ENCODE data around the gene NUP98.
"Not testable (repeated sequence)": the region's sequence is repeated elsewhere in the genome, so short reads cannot be mapped to it uniquely, and the experiment has no call there.

NUP98 gene

DNA sequence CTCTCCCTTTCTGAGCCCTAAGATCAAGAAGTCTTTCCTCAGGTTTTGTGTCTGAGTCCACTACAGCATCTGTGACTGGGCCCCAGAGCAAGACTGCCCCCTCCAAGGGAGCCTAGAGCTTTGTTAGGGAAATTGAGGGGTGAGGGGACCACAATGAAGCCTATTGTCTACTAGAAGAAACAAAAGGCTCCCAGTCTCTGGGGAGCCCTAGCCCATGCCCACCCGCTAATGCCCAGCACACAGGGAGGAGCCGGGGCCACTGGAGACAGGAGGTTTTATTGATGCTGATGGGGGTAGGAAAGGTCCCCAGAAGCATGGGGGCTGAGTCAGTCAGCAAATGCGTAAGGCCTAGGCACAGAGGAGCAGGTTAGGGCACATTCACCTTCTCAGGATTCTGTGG, 29.4 kb upstream of the NUP98 start:
- no peak for DNase-seq (ENCODE audit: low read depth)

DNA sequence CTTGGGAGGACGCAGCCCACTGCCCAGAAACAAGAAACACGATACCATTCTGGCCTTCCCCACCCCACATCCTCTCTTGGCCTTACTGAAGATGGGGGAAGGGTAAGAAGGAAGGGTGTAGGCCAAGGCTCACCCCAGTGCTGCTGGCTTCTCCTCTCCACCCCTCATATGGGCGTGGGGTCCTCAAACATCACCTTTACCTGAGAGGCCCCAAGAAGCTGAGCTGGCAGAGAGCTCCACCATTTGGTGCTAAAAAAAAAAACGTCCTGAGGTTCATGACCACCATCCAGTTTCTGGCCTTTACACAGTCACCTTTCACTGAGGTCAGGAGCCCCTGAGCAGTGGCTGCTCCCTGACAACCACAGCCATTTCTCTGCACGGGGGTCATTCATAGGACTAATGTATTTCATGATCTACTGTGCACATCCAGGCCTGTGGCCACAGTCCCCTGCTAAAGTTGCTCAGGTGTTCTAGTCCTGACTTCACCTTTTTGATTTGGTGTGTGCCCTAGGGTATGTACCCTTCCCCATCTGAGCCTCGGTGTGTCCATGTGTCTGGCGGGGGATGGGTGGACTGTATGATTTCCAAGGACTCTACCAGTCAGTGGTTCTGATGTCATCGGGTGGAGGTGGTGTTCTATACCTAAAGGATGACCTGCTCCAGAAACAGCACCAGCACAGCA, 28.3 kb upstream of the NUP98 start:
- no peak for DNase-seq (ENCODE audit: low read depth)

DNA sequence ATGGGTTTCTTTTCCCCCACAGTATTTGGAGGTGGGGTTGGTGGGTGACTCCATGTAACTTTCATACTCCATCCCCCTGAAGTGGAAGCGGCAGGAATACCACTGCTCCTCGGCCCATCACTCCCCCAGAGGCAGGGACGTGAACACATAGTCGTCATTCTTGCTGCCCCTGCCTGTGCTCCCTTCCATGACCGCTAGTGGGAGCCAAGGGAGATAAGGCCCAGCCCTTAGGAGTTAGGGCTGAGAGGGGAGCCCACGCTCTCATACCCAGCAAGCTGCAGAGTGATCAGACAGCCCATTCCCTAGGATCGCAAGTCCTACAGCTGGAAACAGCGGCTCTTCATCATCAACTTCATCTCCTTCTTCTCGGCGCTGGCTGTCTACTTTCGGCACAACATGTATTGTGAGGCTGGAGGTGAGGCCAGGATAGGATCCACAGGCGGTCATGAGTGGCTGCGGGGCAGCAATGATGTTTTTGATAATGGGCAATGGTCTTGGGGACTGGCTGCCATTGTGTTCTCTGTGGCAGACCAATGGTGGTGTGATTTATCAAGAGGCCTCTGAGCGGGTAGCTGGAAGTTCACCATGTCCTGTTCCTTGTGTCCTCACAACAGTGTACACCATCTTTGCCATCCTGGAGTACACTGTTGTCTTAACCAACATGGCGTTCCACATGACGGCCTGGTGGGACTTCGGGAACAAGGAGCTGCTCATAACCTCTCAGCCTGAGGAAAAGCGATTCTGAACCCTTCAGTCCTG, 27.5 kb upstream of the NUP98 start:
- DNase-seq (ENCODE audit: low read depth), result no peak

DNA sequence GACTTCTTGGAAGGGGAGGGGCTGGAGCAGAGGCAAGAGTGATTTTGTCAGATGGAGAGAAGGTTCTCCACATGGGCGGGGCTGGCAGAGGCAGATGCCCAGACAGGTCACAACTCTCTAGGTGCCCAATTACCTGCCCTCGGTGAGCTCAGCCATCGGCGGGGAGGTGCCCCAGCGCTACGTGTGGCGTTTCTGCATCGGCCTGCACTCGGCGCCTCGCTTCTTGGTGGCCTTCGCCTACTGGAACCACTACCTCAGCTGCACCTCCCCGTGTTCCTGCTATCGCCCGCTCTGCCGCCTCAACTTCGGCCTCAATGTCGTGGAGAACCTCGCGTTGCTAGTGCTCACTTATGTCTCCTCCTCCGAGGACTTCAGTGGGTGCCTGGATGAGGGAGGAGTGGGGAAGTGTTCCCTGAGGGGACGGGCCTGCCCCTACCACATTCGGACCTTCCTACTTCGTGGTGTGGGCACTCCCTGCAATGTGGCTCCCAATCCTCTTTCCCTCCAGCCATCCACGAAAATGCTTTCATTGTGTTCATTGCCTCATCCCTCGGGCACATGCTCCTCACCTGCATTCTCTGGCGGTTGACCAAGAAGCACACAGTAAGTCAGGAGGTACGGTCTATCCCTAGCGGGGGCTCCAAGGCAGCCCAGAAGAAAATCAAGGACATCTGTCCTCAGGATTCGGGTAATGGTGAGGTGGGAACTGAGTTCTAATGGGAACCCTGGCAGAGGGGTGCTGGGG, 26.6 kb upstream of the NUP98 start:
- no peak for DNase-seq (ENCODE audit: low read depth)

DNA sequence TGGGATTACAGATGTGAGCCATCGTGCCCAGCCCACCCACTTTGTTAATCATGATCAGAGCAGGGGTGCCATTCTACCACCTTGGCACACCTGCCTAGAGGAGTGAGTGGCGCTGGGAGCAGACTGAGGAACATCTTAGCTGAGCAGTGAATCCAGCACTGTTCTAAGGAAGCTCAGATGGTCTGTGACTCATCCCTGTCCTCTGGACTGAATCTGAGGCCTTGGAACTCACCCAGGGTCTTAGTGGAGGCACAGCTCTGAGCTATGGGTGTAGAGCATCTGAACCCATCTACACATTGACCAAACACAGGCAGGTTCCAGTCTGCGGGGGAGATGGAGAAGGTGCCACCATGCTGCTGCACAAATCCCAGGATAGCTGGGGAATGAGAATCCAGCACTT, 25.9 kb upstream of the NUP98 start:
- DNase-seq (ENCODE audit: low read depth), result peak; percentile 66

DNA sequence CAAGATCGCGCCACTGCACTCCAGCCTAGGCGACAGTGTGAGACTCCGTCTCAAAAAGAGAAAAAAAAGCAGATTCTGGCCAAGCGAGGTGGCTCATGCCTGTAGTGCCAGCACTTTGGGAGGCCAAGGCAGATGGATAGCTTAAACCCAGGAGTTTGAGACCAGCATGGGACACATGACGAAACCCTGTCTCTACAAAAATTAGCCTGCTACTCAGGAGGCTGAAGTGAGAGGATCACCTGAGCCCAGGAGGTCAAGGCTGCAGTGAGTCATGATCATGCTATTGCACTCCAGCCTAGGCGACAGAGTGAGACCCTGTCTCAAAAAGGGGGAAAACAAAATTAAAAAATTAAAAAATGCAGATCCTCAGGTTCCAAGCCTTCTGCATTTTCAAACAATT, 25.0 kb upstream of the NUP98 start:
- no peak for DNase-seq (ENCODE audit: low read depth)

DNA sequence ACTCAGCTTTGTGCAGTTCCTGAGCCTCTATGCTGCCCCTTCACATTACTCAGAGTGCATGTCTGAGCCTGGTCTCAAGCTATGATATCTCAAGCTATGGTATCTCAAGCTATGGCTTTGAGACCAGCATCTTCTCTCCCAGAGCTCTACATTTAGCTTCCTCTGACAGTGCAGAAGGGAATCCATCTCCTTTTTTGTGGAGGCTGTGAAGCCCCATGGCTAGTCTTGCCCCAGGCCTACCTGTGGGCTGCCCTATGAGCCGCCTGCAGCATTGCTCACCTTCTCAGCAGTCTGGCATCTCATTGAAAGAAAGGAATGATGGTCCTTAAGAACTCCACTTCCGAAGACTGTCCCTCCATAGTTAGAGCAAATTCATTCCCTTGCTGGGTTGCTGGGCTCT, 23.6 kb upstream of the NUP98 start:
- DNase-seq (ENCODE audit: low read depth), result no peak

DNA sequence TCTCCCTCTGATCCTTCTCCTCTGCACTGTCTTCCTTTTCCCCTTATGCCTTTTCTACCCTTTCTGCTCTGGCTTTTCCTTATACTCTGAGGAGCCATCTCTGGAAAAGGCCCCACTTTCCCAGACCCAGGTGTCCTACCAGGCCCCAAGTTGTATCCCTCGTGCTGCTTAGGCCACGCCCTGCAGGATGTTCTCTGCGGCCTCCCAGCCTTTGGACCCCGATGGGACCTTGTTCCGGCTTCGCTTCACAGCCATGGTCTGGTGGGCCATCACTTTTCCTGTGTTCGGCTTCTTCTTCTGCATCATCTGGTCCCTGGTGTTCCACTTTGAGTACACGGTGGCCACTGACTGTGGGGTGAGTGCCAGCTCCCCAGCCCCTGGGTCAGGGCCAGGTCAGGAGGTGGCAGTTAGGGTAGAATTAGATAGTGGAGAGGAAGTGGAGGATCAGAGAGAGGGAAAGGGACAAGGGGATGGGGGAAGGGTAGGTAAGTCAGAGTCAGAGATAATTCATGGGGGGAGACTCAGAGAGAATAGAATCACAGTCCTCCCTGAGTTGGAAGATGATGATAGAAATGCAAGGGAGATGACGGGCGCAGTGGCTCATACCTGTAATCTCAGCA, 19.9 kb upstream of the NUP98 start:
- DNase-seq (ENCODE audit: low read depth), result no peak

DNA sequence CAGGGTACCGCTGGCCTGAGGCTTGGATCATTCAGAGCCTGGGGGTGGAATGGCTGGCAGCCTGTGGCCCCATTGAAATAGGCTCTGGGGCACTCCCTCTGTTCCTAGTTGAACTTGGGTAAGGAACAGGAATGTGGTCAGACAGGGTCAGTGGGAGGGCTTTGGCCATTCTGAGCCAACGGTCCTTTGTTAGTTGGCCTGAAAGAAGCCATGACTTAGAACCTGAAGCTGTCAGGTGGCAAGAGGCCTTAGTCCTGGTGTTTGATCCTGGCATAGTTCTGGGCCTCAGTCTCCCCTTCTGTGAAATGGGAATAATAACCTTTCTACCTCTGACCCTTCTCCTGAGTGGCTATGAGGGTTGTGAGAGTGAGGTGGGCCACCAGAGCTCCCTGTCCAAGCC, 19.3 kb upstream of the NUP98 start:
- DNase-seq (ENCODE audit: low read depth), result no peak

DNA sequence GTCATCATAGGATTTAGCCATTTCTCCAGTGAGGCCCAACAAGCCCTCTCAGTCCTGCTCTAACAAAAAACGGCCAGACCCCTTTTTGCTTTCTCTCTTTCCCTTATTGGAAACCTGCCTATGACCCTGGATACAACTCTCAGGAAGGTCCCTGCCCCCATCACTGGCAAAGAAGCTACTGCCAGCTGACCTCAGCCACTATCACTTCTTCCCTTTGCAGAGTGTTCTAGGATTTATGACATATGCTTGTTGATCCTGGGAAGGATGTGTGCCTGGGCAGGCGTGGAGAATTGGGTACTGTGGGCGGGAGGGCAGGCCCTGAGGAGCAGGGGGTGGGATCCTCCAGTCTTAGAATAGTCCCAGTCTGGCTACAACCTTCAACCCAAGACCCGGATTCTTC, 18.5 kb upstream of the NUP98 start:
- DNase-seq (ENCODE audit: low read depth), result no peak

DNA sequence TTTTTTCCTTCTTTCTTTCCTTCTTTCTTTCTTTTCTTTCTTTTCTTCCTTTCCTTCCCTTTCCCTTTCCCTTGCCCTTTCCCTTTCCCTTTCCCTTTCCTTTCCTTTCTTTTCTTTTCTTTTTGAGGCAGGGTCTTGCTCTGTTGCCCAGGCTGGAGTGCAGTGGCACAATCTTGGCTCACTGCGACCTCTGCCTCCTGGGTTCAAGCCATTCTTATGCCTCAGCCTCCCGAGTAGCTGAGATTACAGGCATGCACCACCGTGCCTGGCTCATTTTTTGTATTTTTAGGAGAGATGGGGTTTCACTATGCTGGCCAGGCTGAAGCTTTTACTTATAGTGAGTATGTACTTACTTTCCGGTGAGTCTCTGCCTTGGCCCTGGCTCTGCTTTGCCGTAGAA, 17.5 kb upstream of the NUP98 start:
- DNase-seq (ENCODE audit: low read depth), result not testable (repeated sequence)

DNA sequence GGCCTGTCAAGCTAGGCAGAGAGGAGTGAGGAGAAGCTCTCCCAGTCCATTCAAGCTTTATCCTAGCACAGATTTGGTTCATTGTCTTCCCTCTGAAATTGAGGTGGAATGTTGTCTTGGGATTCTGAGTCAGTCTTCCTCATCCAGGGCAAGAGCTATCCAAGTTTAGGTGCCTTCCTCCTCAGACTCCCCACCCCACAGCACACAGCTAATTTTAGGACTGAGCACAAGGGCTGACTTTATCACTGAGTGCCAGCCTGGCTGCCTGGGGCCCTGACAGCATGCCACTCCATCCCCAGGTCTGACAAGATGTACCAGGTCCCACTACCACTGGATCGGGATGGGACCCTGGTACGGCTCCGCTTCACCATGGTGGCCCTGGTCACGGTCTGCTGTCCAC, 13.6 kb upstream of the NUP98 start:
- DNase-seq (ENCODE audit: low read depth), result no peak

DNA sequence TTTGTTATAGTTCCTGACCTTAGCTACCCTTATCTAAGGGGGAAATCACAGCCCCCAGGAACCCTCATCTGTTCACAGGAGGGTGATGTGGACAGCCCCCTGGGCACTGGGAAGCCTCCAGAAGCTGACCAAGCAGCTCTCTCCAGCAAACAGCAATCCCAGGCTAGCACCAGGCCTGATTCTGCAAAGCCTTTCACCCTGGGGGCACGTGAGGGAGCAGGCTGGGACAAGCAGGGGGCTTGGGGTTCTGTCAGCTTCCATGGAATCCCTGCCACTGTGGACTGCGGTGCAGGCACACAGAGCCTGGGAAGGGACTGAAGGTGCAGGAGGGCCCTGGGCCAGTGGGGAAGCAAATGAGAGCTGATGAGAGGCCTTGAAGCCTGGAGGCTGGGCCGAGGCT, 13.1 kb upstream of the NUP98 start:
- no peak for DNase-seq (ENCODE audit: low read depth)

DNA sequence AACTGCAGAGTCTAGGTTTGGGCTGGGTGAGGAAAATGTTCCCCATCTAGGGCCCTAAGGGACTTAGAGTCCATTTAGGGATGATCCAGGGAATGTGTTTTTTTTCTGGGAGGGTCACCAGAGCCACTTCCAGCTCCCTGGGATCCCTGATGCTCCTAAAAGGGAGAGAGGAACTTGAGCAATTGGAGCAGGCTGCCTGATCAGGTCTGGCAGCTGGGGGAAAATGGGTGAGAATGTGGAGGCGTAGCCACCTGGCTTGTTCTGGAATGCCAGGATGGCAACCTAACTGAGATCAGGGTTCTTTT, 12.2 kb upstream of the NUP98 start:
- no peak for DNase-seq (ENCODE audit: low read depth)

DNA sequence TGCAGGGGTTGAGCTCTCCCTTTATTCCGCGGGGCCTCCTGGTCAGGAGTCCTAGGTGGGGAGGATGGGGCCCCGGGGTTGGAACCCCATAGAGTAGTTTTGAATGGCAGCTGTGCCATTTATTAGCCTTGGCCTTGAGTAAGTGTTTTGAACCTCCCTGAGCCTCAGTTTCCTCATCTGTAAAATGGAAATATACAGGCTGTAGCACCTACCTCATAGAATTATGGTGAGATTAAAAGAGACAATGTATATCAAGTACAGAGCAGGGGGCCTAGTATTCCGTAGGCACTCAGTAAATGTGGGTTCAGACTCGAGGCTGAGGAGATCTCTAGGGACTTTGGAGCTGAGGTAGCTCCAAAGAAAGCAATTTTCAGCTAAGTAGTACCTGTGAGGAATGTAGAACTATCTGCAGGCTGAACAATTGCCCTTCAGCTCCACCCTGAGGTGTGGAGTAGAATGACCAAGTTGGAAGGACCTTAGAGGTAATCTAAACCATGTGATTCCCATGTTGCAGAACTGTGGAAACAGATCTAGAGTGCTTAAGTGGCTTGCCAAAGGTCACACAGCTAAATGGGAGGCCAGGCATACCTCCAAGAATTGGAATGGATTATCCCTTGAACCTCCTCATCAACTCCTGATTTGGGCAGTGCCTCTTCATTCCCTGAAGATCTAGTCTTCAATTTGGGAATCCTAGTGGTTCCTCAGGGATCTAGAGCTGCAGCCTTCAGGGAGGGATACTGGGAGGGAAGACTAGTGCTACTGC, 11.7 kb upstream of the NUP98 start:
- DNase-seq (ENCODE audit: low read depth), result no peak

DNA sequence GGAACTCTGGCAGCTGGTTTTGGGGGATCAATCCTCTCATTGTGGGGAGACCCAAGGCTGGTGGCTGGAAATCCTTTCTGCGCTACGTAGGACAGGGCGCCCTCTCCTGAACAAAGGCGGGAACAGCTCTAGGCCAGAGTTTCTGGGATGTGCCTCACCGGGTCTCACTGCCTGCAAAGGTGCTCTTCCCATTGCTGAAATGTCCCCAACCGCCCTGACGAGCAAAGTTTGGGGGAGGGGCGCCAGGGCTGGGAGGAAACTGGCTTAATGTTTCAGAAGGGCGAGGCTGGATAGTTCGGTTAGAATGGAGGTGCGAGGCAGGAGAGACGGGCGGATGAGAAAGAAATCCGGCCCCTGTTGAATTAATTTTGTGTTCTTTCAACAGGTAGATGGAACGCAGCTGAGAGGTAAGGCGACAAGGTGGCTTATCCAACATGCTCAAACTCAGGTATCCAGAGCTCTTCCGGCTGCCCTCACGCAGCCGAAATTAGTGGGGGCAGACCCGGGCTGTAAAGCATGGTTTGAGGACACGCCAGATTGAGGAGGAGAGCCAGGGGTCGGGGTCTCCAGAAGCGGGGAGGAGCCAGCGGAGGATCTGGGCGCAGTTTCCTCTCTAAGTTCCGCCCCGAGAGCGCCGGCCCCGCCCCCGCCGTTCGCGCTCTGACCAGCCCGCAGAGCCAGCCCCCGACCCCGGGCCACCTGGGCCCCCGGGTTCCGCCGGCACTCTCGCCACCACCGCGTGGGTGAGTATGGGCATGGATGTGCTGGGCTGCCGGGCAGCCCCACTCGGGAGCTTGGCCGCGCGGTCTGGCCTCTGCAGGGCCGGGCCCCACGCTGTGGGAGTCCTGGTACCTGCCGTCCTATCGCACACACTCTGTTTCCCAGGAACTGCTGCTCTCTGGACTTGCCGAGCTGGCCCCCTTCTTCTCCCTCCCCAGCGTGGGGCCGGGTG, 10.8 kb upstream of the NUP98 start, which contains the start of gene PGAP2:
PGAP2 (plus strand) TSS at position 652 of the 952 bp plus-strand sequence. CDS start 2,700 bp downstream, outside the sequence.
- no peak for DNase-seq (ENCODE audit: low read depth)

DNA sequence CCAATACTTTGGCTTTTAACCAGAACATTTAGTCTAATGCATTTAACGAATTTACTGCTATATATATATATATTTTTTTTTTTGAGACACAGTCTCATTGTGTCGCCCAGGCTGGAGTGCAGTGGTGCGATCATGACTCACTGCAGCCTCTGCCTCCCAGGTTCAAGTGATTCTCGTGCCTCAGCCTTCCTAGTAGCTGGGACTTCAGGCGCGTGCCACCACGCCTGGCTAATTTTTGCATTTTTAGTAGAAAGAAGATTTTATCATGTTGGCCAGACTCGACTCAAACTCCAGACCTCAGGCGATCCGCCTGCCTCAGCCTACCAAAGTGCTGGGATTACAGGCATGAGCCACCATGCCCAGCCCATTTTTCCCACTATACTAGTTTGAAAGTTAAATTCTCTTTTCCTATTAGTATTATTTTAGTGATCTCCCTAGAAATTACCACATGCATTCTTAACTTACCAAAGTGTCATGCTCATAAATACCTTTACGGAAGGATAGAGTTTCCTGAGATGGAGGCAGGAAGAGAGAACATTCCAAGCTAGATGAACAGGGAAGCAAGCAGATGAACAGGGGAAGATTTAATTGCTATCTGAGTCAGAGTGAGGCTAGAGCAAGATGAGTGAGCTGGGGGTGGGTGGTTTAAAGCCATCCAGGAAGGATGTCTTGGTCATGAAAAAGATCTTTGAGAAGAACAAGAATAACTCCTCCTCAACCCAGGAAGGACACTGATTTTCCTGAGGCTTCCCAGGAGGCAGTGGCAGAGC, 6.6 kb upstream of the NUP98 start:
- no peak for DNase-seq (ENCODE audit: low read depth)

DNA sequence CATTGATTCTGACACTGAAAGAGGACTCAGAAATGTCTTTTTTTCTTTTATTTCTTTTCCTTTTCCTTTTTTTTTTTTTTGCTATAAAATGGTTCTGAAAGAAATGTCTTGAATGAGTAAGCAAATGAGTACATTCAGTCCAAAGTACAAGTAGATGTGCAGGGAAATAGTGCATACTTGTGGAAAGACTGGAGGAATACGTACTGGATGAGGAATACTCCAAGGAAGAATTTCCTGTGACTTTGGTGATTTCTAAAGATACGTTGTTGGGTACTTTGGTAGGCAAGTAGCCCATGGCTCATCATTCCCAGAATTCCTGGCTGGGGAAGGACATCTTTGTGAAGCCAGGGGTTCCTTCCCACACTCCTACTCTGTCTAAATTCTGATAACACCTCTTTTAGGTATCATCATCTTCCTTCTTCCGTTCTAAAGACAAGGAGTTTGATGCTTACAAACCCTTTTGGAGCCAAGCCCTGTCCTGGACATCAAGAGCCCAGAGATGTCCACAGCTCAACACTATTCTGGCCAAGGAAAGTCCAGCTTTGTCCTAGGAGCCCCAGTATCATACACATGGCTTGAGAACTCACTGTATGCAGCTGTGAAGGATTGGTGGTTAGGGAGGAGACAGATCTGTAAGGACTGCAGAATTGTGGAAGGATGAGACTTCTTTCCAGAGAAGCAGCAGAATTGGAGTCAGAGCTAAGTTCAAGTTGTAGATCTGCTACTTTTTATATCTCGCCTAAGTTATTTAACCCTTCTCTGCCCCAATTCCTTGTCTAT, 4.8 kb upstream of the NUP98 start:
- no peak for DNase-seq (ENCODE audit: low read depth)

DNA sequence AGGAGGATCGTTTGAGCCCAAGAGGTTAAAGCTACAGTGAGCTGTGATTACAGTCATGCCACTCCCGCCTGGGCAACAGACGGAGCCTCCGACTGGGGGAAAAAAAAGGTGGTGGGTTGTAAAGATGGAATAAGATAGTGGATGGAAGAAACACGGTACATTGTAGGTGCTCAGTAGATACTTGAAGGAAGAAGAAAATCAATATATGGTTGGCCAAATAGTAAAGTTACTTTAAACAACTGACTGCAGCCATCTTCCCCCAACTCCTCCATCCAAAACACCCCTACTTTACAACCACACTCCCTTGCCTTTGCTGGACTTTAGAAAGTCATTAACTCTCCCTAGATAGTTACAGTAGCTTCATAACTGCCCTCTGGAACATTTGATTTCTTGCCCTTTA, 2.5 kb upstream of the NUP98 start:
- DNase-seq (ENCODE audit: low read depth), result no peak
